Astrocyte of the spinal cord (primary cell): Measurements from ENCODE around the gene FXYD6.
A peak's percentile ranks its signal among the peaks of the same experiment; 100 is the strongest.

Experiments
- DNase-seq: peaks from one replicate; pipeline ENCODE4 v3.0.0; 2011; ENCODE audit warnings: low read depth, low spot score
- H3K4me3 ChIP-seq: 2 replicates; pipeline ENCODE4 v1.5.1; 2011; ENCODE audit warnings: low read depth, mild to moderate bottlenecking, low read length, moderate library complexity
- CTCF ChIP-seq: IDR thresholded peaks from 2 replicates; pipeline ENCODE4 v1.5.1; 2012; ENCODE audit warnings: low read depth, mild to moderate bottlenecking, low read length, inconsistent platforms
- in situ Hi-C: cut with HindIII; loops from 2 replicates; pipeline ENCODE4 v1.10.0; 2017; ENCODE audit warnings: low sequenced_read_pairs

The FXYD6 gene

GRCh38 chr11:117824571-117825537 lies 51.6 kb downstream of the FXYD6 start, which contains the start of gene FXYD2:
Gene FXYD2 (minus strand): TSS chr11:117824744. CDS start chr11:117824678, 66 bp downstream.
- no peak within 1 kb of the TSS for H3K4me3 ChIP-seq
- DNase-seq, result no peak
- in situ Hi-C loops, result no loop called here
- TF ChIP-seq CTCF, result no peak

GRCh38 chr11:117823946-117824420 lies 52.5 kb downstream of the FXYD6 start:
- no peak overlapping the region for H3K4me3 ChIP-seq
- in situ Hi-C loops, result no loop called here
- DNase-seq, result peak; percentile 18
- TF ChIP-seq CTCF, result no peak

- H3K4me3 ChIP-seq, result no peak overlapping the region
- in situ Hi-C loops, result no loop called here
- DNase-seq, result no peak
- peak; percentile 14 for TF ChIP-seq CTCF
Observed at GRCh38 chr11:117823294-117823945, 53.0 kb downstream of the FXYD6 start.

GRCh38 chr11:117822074-117823033 lies 54.1 kb downstream of the FXYD6 start:
- DNase-seq, result no peak
- no peak overlapping the region for H3K4me3 ChIP-seq
- in situ Hi-C loops, result no loop called here
- peak; percentile 79 for TF ChIP-seq CTCF

- no peak overlapping the region for H3K4me3 ChIP-seq
- no peak for TF ChIP-seq CTCF
- DNase-seq, result no peak
- in situ Hi-C loops, result no loop called here
Observed at GRCh38 chr11:117821431-117821830, 55.0 kb downstream of the FXYD6 start.

GRCh38 chr11:117820516-117820915 lies 55.9 kb downstream of the FXYD6 start:
- in situ Hi-C loops, result no loop called here

More at GRCh38 chr11:117820516-117820915, 55.9 kb downstream of the FXYD6 start:
- no peak for DNase-seq
- no peak for TF ChIP-seq CTCF
- H3K4me3 ChIP-seq, result no peak overlapping the region
